SK-N-SH treated with all-trans-retinoic acid at 6 μM for 48 hours (cell line): ENCODE results near the gene B4GALT2.

ENCODE experiments used
- ATAC-seq: fragments of 200-7000 bp; cut with Tn5 transposase; 3 replicates; pipeline ENCODE4 v1.9.1; 2020; ENCODE audit warnings: mild to moderate bottlenecking, moderate library complexity
- ARNTL ChIP-seq: fragments of 450-650 bp; formaldehyde crosslinking; IDR thresholded peaks from 2 replicates; pipeline ENCODE4 v1.5.0; 2020; ENCODE audit warnings: low read depth, mild to moderate bottlenecking, moderate library complexity, borderline replicate concordance
- BACH2 ChIP-seq: fragments of 250-450 bp; sonication (Bioruptor Pico); IDR thresholded peaks from 2 replicates; pipeline ENCODE4 v1.9.0; 2021; ENCODE audit warnings: mild to moderate bottlenecking, borderline replicate concordance
- CSDC2 ChIP-seq: fragments of 250-450 bp; sonication (Bioruptor Pico); IDR thresholded peaks from 2 replicates; pipeline ENCODE4 v1.5.0; 2020; ENCODE audit warnings: mild to moderate bottlenecking, moderate library complexity
- CSRNP3 ChIP-seq: fragments of 250-450 bp; sonication (Bioruptor Pico); IDR thresholded peaks from 2 replicates; pipeline ENCODE4 v1.5.1; 2021; ENCODE audit warnings: mild to moderate bottlenecking, moderate library complexity
- GLIS3 ChIP-seq: fragments of 250-450 bp; sonication (Bioruptor Pico); IDR thresholded peaks from 2 replicates; pipeline ENCODE4 v1.5.0; 2020; ENCODE audit warnings: mild to moderate bottlenecking, moderate library complexity
- ISL1 ChIP-seq: fragments of 250-450 bp; sonication (Bioruptor Pico); IDR thresholded peaks from 2 replicates; pipeline ENCODE4 v2.1.2; 2022; ENCODE audit warnings: mild to moderate bottlenecking, moderate library complexity
- OSR1 ChIP-seq: fragments of 250-450 bp; sonication (Bioruptor Pico); IDR thresholded peaks from 2 replicates; pipeline ENCODE4 v1.8.0; 2022; ENCODE audit warnings: moderate library complexity, mild to moderate bottlenecking, inconsistent platforms
- PATZ1 ChIP-seq: fragments of 250-450 bp; sonication (Bioruptor Pico); IDR thresholded peaks from 2 replicates; pipeline ENCODE4 v1.8.0; 2020; ENCODE audit warnings: mild to moderate bottlenecking, moderate library complexity, borderline replicate concordance
- POU6F1 ChIP-seq: fragments of 250-450 bp; sonication (Bioruptor Pico); IDR thresholded peaks from 2 replicates; pipeline ENCODE4 v1.8.0; 2021; ENCODE audit warnings: low read depth, mild to moderate bottlenecking, moderate library complexity, borderline replicate concordance
- PPARA ChIP-seq: fragments of 250-450 bp; sonication (Bioruptor Pico); IDR thresholded peaks from 2 replicates; pipeline ENCODE4 v1.5.0; 2020; ENCODE audit warnings: mild to moderate bottlenecking, borderline replicate concordance
- RARB ChIP-seq: fragments of 250-450 bp; sonication (Bioruptor Pico); IDR thresholded peaks from 2 replicates; pipeline ENCODE4 v1.8.0; 2021; ENCODE audit warnings: mild to moderate bottlenecking, moderate library complexity
- SNAI2 ChIP-seq: fragments of 250-450 bp; sonication (Bioruptor Pico); IDR thresholded peaks from 2 replicates; pipeline ENCODE4 v1.5.0; 2020; ENCODE audit warnings: mild to moderate bottlenecking, moderate library complexity
- TCF4 ChIP-seq: fragments of 250-450 bp; sonication (Bioruptor Pico); IDR thresholded peaks from 2 replicates; pipeline ENCODE4 v1.8.0; 2021; ENCODE audit warnings: mild to moderate bottlenecking, moderate library complexity, borderline replicate concordance
- TOX ChIP-seq: fragments of 250-450 bp; sonication (Bioruptor Pico); IDR thresholded peaks from 2 replicates; pipeline ENCODE4 v1.8.0; 2021; ENCODE audit warnings: mild to moderate bottlenecking, moderate library complexity, borderline replicate concordance
- TSHZ2 ChIP-seq: fragments of 250-450 bp; sonication (Bioruptor Pico); IDR thresholded peaks from 2 replicates; pipeline ENCODE4 v1.5.0; 2020; ENCODE audit warnings: mild to moderate bottlenecking, moderate library complexity
- ZC3H10 ChIP-seq: fragments of 250-450 bp; sonication (Bioruptor Pico); IDR thresholded peaks from 2 replicates; pipeline ENCODE4 v1.5.1; 2021; ENCODE audit warnings: mild to moderate bottlenecking, moderate library complexity
- ZFP3 ChIP-seq: fragments of 250-450 bp; sonication (Bioruptor Pico); IDR thresholded peaks from 2 replicates; pipeline ENCODE4 v1.5.0; 2020; ENCODE audit warnings: mild to moderate bottlenecking, moderate library complexity
- ZFP30 ChIP-seq: fragments of 450-650 bp; formaldehyde crosslinking; IDR thresholded peaks from 2 replicates; pipeline ENCODE4 v1.5.0; 2022; ENCODE audit warnings: mild to moderate bottlenecking, moderate library complexity
- ZNF565 ChIP-seq: fragments of 450-650 bp; formaldehyde crosslinking; conservative IDR thresholded peaks from 2 replicates; pipeline ENCODE4 v1.5.0; 2020; ENCODE audit warnings: low read depth, mild to moderate bottlenecking, moderate library complexity
- ZNF70 ChIP-seq: fragments of 450-650 bp; formaldehyde crosslinking; IDR thresholded peaks from 2 replicates; pipeline ENCODE4 v1.5.0; 2020; ENCODE audit warnings: mild to moderate bottlenecking, moderate library complexity
- ZNF8 ChIP-seq: fragments of 450-650 bp; formaldehyde crosslinking; IDR thresholded peaks from 2 replicates; pipeline ENCODE4 v1.5.0; 2020; ENCODE audit warnings: mild to moderate bottlenecking, moderate library complexity

Gene B4GALT2

GRCh38 chr1:43999455-43999854, 20.4 kb downstream of the B4GALT2 start:
- TF ChIP-seq BACH2 (CRISPR knock-in tag) (no peak), PPARA (no peak), ZNF70 (CRISPR knock-in tag) (no peak), GLIS3 (no peak), ISL1 (CRISPR knock-in tag) (no peak), TCF4 (CRISPR knock-in tag) (no peak), OSR1 (no peak), TSHZ2 (no peak), CSRNP3 (CRISPR knock-in tag) (no peak), ZNF565 (CRISPR knock-in tag) (no peak), ZNF8 (no peak), RARB (no peak), ZFP30 (CRISPR knock-in tag) (no peak), POU6F1 (CRISPR knock-in tag) (no peak), SNAI2 (CRISPR knock-in tag) (no peak), CSDC2 (CRISPR knock-in tag) (no peak), TOX (no peak), PATZ1 (CRISPR knock-in tag) (no peak)
- TF ChIP-seq, all 23 proteins: peak for 0
- no peak for ATAC-seq

- TF ChIP-seq TSHZ2: no peak
- ATAC-seq: no peak
These were observed 21.2 kb downstream of the B4GALT2 start for GRCh38 chr1:44000122-44000665.

GRCh38 chr1:44002165-44002564, 23.2 kb downstream of the B4GALT2 start:
- ATAC-seq: no peak
- no peak for TF ChIP-seq PPARA
- TF ChIP-seq ZFP3 (CRISPR knock-in tag): no peak
- TF ChIP-seq GLIS3: no peak
- no peak for TF ChIP-seq ZNF565 (CRISPR knock-in tag)
- no peak for TF ChIP-seq ISL1 (CRISPR knock-in tag)
- TF ChIP-seq ZNF8: no peak
- no peak for TF ChIP-seq PATZ1 (CRISPR knock-in tag)
- no peak for TF ChIP-seq TOX
- no peak for TF ChIP-seq ARNTL (CRISPR knock-in tag)
- TF ChIP-seq TCF4 (CRISPR knock-in tag): no peak
- no peak for TF ChIP-seq ZC3H10 (CRISPR knock-in tag)
- no peak for TF ChIP-seq CSRNP3 (CRISPR knock-in tag)
- no peak for TF ChIP-seq CSDC2 (CRISPR knock-in tag)
- no peak for TF ChIP-seq POU6F1 (CRISPR knock-in tag)
- no peak for TF ChIP-seq OSR1
